Parathyroid adenoma (tissue), 2 donors: ENCODE data around the gene SLC38A8.

Source experiments
- H2AFZ ChIP-seq: fragments of 300-600 bp; sonication (generic); one replicate; pipeline ENCODE4 v1.7.0; 2017; ENCODE audit warnings: antibody characterized with exemption, mild to moderate bottlenecking
- H3K27ac ChIP-seq: fragments of 300-600 bp; sonication (generic); one replicate; pipeline ENCODE4 v1.7.0; 2017
- H3K27me3 ChIP-seq: fragments of 300-600 bp; sonication (generic); one replicate; pipeline ENCODE4 v1.7.0; 2017; ENCODE audit warnings: low read length; ENCODE audit not compliant: control insufficient read depth, insufficient read depth
- H3K36me3 ChIP-seq: fragments of 300-600 bp; sonication (generic); one replicate; pipeline ENCODE4 v1.7.0; 2017; ENCODE audit warnings: low read length; ENCODE audit not compliant: control insufficient read depth, insufficient read depth
- H3K4me1 ChIP-seq: fragments of 300-600 bp; sonication (generic); one replicate; pipeline ENCODE4 v1.7.0; 2017; ENCODE audit warnings: control low read depth
- H3K4me2 ChIP-seq: fragments of 300-600 bp; sonication (generic); one replicate; pipeline ENCODE4 v1.7.0; 2017; ENCODE audit warnings: low read length
- H3K4me3 ChIP-seq: fragments of 300-600 bp; sonication (generic); one replicate; pipeline ENCODE4 v1.7.0; 2017; ENCODE audit warnings: low read depth, low read length
- H3K79me2 ChIP-seq: fragments of 300-600 bp; sonication (generic); one replicate; pipeline ENCODE4 v1.7.0; 2017; ENCODE audit warnings: control low read depth
- H3K9ac ChIP-seq: fragments of 300-600 bp; sonication (generic); one replicate; pipeline ENCODE4 v1.7.0; 2017; ENCODE audit warnings: mild to moderate bottlenecking
- H3K9me3 ChIP-seq: fragments of 300-600 bp; sonication (generic); one replicate; pipeline ENCODE4 v1.7.0; 2017; ENCODE audit warnings: low read length; ENCODE audit not compliant: control insufficient read depth
- TF ChIP-seq, protein P1 (sequence below): fragments of 300-600 bp; sonication (generic); IDR thresholded peaks from one replicate; pipeline ENCODE4 v1.7.0; 2017; ENCODE audit warnings: antibody characterized with exemption, mild to moderate bottlenecking
- donor health status: primary hyperparathyroidism.

SLC38A8 gene

DNA sequence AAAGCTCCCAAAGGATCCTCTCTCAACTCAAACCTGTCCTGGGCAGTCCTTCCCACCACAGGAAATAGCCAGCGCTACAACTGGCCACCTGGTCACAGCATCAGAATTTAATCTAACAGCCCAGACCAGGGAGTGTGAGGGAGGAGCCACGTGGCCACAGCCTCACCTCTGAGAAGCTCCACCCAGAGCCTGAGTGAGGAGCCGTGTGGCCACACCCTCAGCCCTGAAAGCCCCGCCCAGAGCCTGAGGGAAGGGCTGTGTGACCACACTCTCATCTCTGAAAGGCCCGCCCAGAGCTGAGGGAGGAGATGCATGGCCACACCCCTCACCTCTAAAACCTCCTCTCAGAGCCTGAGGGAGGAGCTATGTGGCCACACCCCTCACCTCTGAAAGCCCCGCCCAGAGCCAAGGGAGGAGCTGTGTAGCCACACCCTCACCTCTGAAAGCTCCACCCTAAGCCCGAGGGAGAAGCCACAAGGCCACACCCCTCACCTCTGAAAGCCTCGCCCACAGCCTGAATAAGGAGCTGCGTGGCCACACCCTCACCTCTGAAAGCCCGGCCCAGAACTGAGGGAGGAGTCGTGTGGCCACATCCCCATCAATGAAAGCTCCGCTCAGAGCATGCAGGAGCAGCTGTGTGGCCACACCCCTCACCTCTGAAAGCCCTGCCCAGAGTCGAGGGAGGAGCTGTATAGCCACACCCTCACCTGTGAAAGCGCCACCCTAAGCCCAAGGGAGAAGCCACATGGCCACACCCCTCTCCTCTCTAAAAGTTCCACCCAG lies 28.6 kb downstream of the SLC38A8 start:
- Histone ChIP-seq H3K36me3 (no peaks in the 10 kb centered on the region), H3K4me3 (no peak overlapping the region), H3K9ac (no peak overlapping the region), H3K27ac (no peak overlapping the region), H3K9me3 (no peaks in the 10 kb centered on the region), H3K27me3 (no peaks in the 10 kb centered on the region), H3K79me2 (no peaks in the 10 kb centered on the region), H2AFZ (no peak overlapping the region), H3K4me2 (no peak overlapping the region), H3K4me1 (peaks cover 2% of the 10 kb centered on the region)
- TF ChIP-seq, protein P1, sequence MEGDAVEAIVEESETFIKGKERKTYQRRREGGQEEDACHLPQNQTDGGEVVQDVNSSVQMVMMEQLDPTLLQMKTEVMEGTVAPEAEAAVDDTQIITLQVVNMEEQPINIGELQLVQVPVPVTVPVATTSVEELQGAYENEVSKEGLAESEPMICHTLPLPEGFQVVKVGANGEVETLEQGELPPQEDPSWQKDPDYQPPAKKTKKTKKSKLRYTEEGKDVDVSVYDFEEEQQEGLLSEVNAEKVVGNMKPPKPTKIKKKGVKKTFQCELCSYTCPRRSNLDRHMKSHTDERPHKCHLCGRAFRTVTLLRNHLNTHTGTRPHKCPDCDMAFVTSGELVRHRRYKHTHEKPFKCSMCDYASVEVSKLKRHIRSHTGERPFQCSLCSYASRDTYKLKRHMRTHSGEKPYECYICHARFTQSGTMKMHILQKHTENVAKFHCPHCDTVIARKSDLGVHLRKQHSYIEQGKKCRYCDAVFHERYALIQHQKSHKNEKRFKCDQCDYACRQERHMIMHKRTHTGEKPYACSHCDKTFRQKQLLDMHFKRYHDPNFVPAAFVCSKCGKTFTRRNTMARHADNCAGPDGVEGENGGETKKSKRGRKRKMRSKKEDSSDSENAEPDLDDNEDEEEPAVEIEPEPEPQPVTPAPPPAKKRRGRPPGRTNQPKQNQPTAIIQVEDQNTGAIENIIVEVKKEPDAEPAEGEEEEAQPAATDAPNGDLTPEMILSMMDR, result no peak

DNA sequence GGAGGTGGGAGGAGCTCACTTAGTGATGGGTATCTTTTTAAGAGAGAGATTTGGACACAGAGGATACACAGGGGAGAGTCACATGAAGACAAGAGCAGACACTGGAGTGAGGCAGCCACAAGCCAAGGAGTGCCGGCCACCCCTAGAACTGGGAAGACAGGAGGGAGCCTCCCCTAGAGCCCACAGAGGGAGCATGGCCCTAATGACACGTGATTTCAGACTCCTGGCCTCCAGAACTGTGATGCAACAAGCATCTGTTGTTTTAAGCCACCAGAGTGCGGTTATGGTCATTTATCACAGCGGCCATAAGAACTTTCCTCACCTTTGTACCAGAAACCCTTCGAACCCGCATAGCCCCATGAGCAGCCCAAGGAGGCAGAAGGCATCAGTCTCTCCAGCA lies 33.3 kb downstream of the SLC38A8 start:
- no peak overlapping the region for H2AFZ ChIP-seq
- no peaks in the 10 kb centered on the region for H3K36me3 ChIP-seq
- peaks cover 13% of the 10 kb centered on the region for H3K4me1 ChIP-seq
- TF ChIP-seq, protein P1, result no peak
- no peak overlapping the region for H3K9ac ChIP-seq
- H3K9me3 ChIP-seq, result no peaks in the 10 kb centered on the region
- H3K4me3 ChIP-seq, result no peak overlapping the region
- H3K27ac ChIP-seq, result no peak overlapping the region
- H3K27me3 ChIP-seq, result no peaks in the 10 kb centered on the region
- H3K79me2 ChIP-seq, result no peaks in the 10 kb centered on the region
- no peak overlapping the region for H3K4me2 ChIP-seq

DNA sequence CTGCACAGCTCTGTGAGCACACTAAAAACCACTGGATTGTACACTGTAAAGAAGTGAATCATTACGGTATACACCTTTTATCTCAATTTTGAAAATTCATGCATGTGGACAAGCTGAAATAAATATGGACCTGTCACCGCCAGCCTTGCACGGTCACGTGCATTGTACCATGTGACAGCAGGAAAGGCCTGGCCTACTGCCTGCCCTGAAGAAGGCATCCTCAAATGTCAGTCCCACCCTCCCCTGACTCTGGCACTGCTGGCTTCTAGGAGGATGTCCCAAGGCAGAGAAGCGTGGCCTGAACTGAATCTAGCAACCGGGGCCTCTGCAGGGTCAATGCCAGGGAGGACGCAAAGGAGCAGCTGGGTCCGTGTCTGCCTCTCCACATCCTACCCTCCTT lies 34.6 kb downstream of the SLC38A8 start:
- TF ChIP-seq, protein P1, result no peak
- no peaks in the 10 kb centered on the region for H3K9me3 ChIP-seq
- H3K4me2 ChIP-seq, result no peak overlapping the region
- H3K36me3 ChIP-seq, result no peaks in the 10 kb centered on the region
- H3K4me3 ChIP-seq, result no peak overlapping the region
- peaks cover 11% of the 10 kb centered on the region for H3K4me1 ChIP-seq
- H3K27ac ChIP-seq, result peak overlapping the region; percentile 29
- no peak overlapping the region for H3K9ac ChIP-seq
- no peaks in the 10 kb centered on the region for H3K79me2 ChIP-seq
- H2AFZ ChIP-seq, result peak overlapping the region; percentile 77
- no peaks in the 10 kb centered on the region for H3K27me3 ChIP-seq

DNA sequence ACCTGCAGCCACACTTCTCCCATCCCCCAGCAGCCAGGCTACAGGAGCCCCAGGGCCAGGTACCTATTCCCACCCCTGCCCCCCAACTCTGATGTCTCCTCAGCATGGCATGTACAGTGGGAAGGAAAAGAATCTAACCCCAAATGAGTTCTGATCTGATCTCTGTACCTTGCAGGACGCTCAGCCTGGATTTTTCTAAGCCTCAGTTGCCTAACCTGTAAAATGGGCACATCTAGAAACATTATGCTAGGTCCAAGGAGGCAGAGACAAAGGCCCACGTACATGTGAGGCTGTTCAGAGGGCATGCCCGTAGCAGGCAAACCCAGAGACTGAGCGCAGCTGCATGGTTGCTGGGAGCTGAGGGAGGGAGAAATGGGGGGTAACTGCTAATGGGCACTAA lies 35.1 kb downstream of the SLC38A8 start:
- H3K27me3 ChIP-seq, result no peaks in the 10 kb centered on the region
- no peak overlapping the region for H3K9ac ChIP-seq
- H3K4me1 ChIP-seq, result peaks cover 11% of the 10 kb centered on the region
- peak overlapping the region; percentile 29 for H3K27ac ChIP-seq
- H3K4me2 ChIP-seq, result no peak overlapping the region
- no peak overlapping the region for H3K4me3 ChIP-seq
- H3K36me3 ChIP-seq, result no peaks in the 10 kb centered on the region
- no peaks in the 10 kb centered on the region for H3K9me3 ChIP-seq
- TF ChIP-seq, protein P1, result no peak
- peak overlapping the region; percentile 77 for H2AFZ ChIP-seq
- no peaks in the 10 kb centered on the region for H3K79me2 ChIP-seq

DNA sequence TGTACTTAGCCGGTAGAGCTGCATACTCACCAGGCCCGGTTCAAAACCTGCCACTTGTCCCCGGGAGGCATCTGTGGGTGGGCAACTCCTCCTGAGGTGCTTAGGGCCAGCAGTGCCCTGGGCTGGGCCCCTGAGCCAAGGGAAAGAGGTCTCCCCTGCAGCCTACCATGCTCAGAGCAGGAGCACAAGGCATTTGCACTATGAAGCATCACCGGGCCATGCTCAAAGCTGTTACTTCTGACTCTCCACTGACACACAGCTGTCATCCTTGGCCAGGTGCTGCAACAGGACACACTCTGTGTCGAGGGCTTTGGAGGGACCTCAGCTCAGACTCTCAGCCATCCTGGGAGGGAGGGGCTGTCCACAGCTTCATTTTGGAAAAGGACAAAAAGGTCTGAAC lies 37.2 kb downstream of the SLC38A8 start:
- Histone ChIP-seq H3K27ac (no peak overlapping the region), H3K9ac (no peak overlapping the region), H3K4me3 (no peak overlapping the region), H3K79me2 (no peaks in the 10 kb centered on the region), H3K27me3 (no peaks in the 10 kb centered on the region), H3K9me3 (no peaks in the 10 kb centered on the region), H3K4me1 (peaks cover 11% of the 10 kb centered on the region), H3K36me3 (no peaks in the 10 kb centered on the region), H2AFZ (no peak overlapping the region), H3K4me2 (no peak overlapping the region)
- TF ChIP-seq, protein P1, result no peak
